ENCODE data around the gene GNLY.
"Not testable (repeated sequence)": the region's sequence is repeated elsewhere in the genome, so short reads cannot be mapped to it uniquely, and the experiment has no call there.

The GNLY gene

GRCh38 chr2:85711578-85712060, 17.5 kb downstream of the GNLY start:
- no peak for DNase-seq

- no peak for DNase-seq
Observed at GRCh38 chr2:85712336-85712735, 18.2 kb downstream of the GNLY start.

- no peak for DNase-seq
Observed at GRCh38 chr2:85712849-85713612, 18.9 kb downstream of the GNLY start.

GRCh38 chr2:85713836-85714235, 19.7 kb downstream of the GNLY start:
- DNase-seq = no peak

GRCh38 chr2:85714421-85714820, 20.3 kb downstream of the GNLY start:
- not testable (repeated sequence) for DNase-seq

- DNase-seq = no peak
Observed at GRCh38 chr2:85714841-85715240, 20.7 kb downstream of the GNLY start.

- no peak for DNase-seq
Observed at GRCh38 chr2:85716346-85716914, 22.3 kb downstream of the GNLY start.

- peak; percentile 48 for DNase-seq
Observed at GRCh38 chr2:85717308-85718008, 23.3 kb downstream of the GNLY start.

GRCh38 chr2:85718009-85718391, 23.8 kb downstream of the GNLY start:
- no peak for DNase-seq

- no peak for DNase-seq
Observed at GRCh38 chr2:85718885-85719492, 24.8 kb downstream of the GNLY start.

- no peak for DNase-seq
Observed at GRCh38 chr2:85719609-85720240, 25.6 kb downstream of the GNLY start.

- DNase-seq = no peak
Observed at GRCh38 chr2:85720533-85720932, 26.4 kb downstream of the GNLY start.

GRCh38 chr2:85721641-85722040, 27.5 kb downstream of the GNLY start:
- DNase-seq = no peak

- DNase-seq = no peak
Observed at GRCh38 chr2:85722519-85722918, 28.4 kb downstream of the GNLY start.

GRCh38 chr2:85723707-85724360, 29.7 kb downstream of the GNLY start:
- DNase-seq = no peak

GRCh38 chr2:85724731-85725181, 30.6 kb downstream of the GNLY start:
- DNase-seq = peak; percentile 53

- no peak for DNase-seq
Observed at GRCh38 chr2:85725451-85725850, 31.3 kb downstream of the GNLY start.

- DNase-seq = no peak
Observed at GRCh38 chr2:85727798-85728197, 33.6 kb downstream of the GNLY start.

- no peak for DNase-seq
Observed at GRCh38 chr2:85728342-85728741, 34.2 kb downstream of the GNLY start.

GRCh38 chr2:85728883-85729824, 35.0 kb downstream of the GNLY start:
- peak; percentile 94 for DNase-seq

- DNase-seq = no peak
Observed at GRCh38 chr2:85729825-85730510, 35.8 kb downstream of the GNLY start.

Data from eye (tissue), 1 donor.